ENCODE results near the gene MDN1.

- TF ChIP-seq CTCF (IDR thresholded peaks at IDR 0.05) (no peak), EP300 (IDR thresholded peaks at IDR 0.05) (no peak), POLR2AphosphoS5 (IDR thresholded peaks at IDR 0.05) (no peak), POLR2A (IDR thresholded peaks at IDR 0.05) (no peak)
These were observed 29.6 kb downstream of the MDN1 start for GRCh38 chr6:89789980-89790379.

Measured in gastroesophageal sphincter (tissue), 3 donors.